AG04449 (cell line): ENCODE measurements around the gene RPS6KC1.

Source experiments
- CTCF ChIA-PET: fragments of 350-600 bp; formaldehyde crosslinking; extraction: SDS; loops from one replicate; lab custom pipeline; 2021; ENCODE audit warnings: antibody characterized with exemption; lab: Yijun Ruan, JAX
- POLR2A ChIA-PET: fragments of 400-600, 350-600 bp; formaldehyde crosslinking; extraction: SDS; loops from one replicate; lab custom pipeline; 2020; ENCODE audit warnings: antibody characterized with exemption, inconsistent platforms; lab: Yijun Ruan, JAX
- DNase-seq: peaks from one replicate; pipeline ENCODE4 v3.0.0-alpha.2; 2010; ENCODE audit warnings: low read depth, low spot score
- H3K4me3 ChIP-seq: 2 replicates; pipeline ENCODE4 v1.5.1; 2011; ENCODE audit warnings: low read depth, mild to moderate bottlenecking, control low read depth, low read length
- CTCF ChIP-seq: IDR thresholded peaks from one replicate; pipeline ENCODE4 v1.5.1; 2011; ENCODE audit warnings: mild to moderate bottlenecking, moderate library complexity, low read length, control low read depth, inconsistent platforms; ENCODE audit not compliant: insufficient read depth; ENCODE audit errors: missing control alignments

The RPS6KC1 gene

GRCh38 chr1:213277036-213277435 lies 226.0 kb downstream of the RPS6KC1 start:
- no peak for TF ChIP-seq CTCF
- POLR2A ChIA-PET: no interaction called here
- DNase-seq: no peak
- CTCF ChIA-PET: interaction anchor here (0.8 kb wide), 1 partner anchor 18 kb away, joined by 3 read pairs; no protein-coding TSS in a partner anchor
- no peak overlapping the region for H3K4me3 ChIP-seq

- ChIA-PET POLR2A (no interaction called here), CTCF (no interaction called here)
- no peak for TF ChIP-seq CTCF
- DNase-seq: no peak
- H3K4me3 ChIP-seq: no peak overlapping the region
These were observed 228.4 kb downstream of the RPS6KC1 start for GRCh38 chr1:213279410-213279809.

- no peak overlapping the region for H3K4me3 ChIP-seq
- TF ChIP-seq CTCF: no peak
- CTCF ChIA-PET: interaction anchor here (1.2 to 1.6 kb wide), 2 partner anchors 7 to 11 kb away, joined by 5 to 6 read pairs; no protein-coding TSS in a partner anchor
- POLR2A ChIA-PET: no interaction called here
- DNase-seq: no peak
These were observed 230.7 kb downstream of the RPS6KC1 start for GRCh38 chr1:213281640-213282301.

- POLR2A ChIA-PET: interaction anchor here (0.8 kb wide), 1 partner anchor 46 kb away, joined by 5 read pairs; no protein-coding TSS in a partner anchor
- peak; percentile 41 for DNase-seq
- no peak for TF ChIP-seq CTCF
- CTCF ChIA-PET: no interaction called here
- H3K4me3 ChIP-seq: no peak overlapping the region
These were observed 233.6 kb downstream of the RPS6KC1 start for GRCh38 chr1:213284626-213285025.

- no peak for DNase-seq
- TF ChIP-seq CTCF: no peak
- ChIA-PET POLR2A (no interaction called here), CTCF (interaction anchor here (1.0 to 1.2 kb wide), 2 partner anchors 13 to 40 kb away, joined by 3 read pairs; no protein-coding TSS in a partner anchor)
- no peak overlapping the region for H3K4me3 ChIP-seq
These were observed 235.2 kb downstream of the RPS6KC1 start for GRCh38 chr1:213286235-213286634.

GRCh38 chr1:213287987-213288386 lies 236.9 kb downstream of the RPS6KC1 start:
- CTCF ChIA-PET: no interaction called here
- no peak overlapping the region for H3K4me3 ChIP-seq
- no peak for DNase-seq
- no peak for TF ChIP-seq CTCF
- POLR2A ChIA-PET: no interaction called here
